Measurements from ENCODE around the gene SNX25.
A peak's percentile ranks its signal among the peaks of the same experiment; 100 is the strongest.
"Not testable (repeated sequence)": the region's sequence is repeated elsewhere in the genome, so short reads cannot be mapped to it uniquely, and the experiment has no call there.

SNX25 gene

DNA sequence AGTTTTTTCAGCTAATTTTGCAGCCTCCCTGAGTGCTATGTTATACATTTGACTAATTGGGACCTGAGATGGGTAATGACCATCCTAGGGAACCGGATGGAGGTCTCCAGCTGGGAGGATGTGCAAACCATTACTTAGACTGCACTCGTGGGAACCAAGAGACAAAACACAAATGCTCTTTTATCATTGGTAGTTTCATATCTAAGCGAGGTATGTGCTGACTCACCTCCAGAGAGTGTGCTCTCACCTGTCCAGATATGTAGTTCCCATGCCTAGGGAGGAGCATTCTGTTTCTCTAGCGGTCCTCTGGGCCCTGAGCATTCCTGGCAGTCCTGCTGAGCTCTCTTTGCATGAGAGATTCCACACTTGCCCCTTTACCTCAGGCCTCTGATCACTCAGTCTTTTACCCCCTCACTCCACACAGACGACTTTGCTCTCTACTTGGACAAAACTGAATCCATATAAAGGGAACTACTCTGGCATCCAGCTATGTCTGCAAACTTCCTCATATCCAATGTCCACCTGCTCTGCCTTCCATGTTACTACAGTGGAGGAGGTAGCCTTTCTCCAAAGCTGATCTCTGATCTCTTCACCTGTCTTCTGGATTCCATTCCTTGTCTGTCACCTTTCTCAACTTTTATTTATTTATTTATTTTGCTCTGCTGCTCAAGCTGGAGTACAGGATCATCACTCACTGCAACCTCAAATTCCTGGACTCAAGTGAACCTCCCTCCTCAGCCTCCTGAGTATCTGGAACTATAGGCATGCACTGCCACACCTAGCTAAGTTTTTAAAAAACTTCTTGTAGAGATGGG, 97.9 kb downstream of the SNX25 start:
- CTCF ChIA-PET: interaction anchor here (0.9 to 1.4 kb wide), 5 partner anchors 26 to 173 kb away, joined by 3 to 4 read pairs (median 3); no protein-coding TSS in a partner anchor
- 100% methylated on average over 3 of the region's 5 CpGs for WGBS (ENCODE audit: insufficient coverage)
- Histone ChIP-seq H3K4me3 (ENCODE audit: control insufficient read depth in 1 of 7, extremely low read depth in 1 of 7, insufficient read depth in 4 of 7, low read depth in 2 of 7, low read length in 6 of 7) (no peak overlapping the region), H3K27ac (ENCODE audit: insufficient read depth in 1 of 2, low read depth in 1 of 2, low read length in 2 of 2, poor library complexity in 1 of 2, severe bottlenecking in 2 of 2) (peak overlapping the region in 1 of 2 experiments; percentile 10), H3K27me3 (replicated peaks in 2 of 5; ENCODE audit: control insufficient read depth in 4 of 5, insufficient read depth in 5 of 5, low read length in 4 of 5) (no peaks in the 10 kb centered on the region), H3K9me3 (ENCODE audit: control extremely low read depth in 1 of 5, control insufficient read depth in 4 of 5, insufficient read depth in 2 of 5, low read depth in 1 of 5, low read length in 4 of 5) (no peaks in the 10 kb centered on the region), H3K4me1 (ENCODE audit: control extremely low read depth in 1 of 4, control insufficient read depth in 4 of 4, insufficient read depth in 4 of 4, low read length in 3 of 4) (peaks cover 0 to 5% (median 3%) of the 10 kb centered on the region in 4 experiments), H3K36me3 (ENCODE audit: control insufficient read depth in 4 of 4, insufficient read depth in 4 of 4, low read length in 3 of 4) (no peaks in the 10 kb centered on the region)
- POLR2A ChIA-PET: no interaction called here
- no peak for DNase-seq

DNA sequence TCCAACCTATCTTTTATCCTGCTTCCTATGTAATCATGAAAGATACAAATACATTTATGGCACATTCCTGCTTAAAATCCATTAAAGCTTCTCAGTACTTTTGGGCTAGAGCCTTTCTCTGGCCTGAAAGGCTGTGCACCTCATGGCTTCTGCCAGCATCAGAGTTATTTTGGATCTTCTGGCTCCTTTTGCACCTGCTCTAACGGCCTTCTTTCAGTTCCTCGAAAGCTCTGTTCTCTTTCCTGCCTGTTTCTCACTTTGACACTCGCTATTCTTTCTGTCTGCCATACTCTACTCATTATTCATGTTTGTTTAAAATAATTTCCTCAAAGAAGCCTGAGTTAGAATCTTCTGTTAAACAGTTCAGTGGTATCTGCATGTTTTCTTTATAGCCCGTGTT, 100.4 kb downstream of the SNX25 start:
- Histone ChIP-seq H3K27me3 (replicated peaks in 2 of 5; ENCODE audit: control insufficient read depth in 4 of 5, insufficient read depth in 5 of 5, low read length in 4 of 5) (no peaks in the 10 kb centered on the region), H3K4me3 (ENCODE audit: control insufficient read depth in 1 of 7, extremely low read depth in 1 of 7, insufficient read depth in 4 of 7, low read depth in 2 of 7, low read length in 6 of 7) (no peak overlapping the region), H3K27ac (ENCODE audit: insufficient read depth in 1 of 2, low read depth in 1 of 2, low read length in 2 of 2, poor library complexity in 1 of 2, severe bottlenecking in 2 of 2) (no peak overlapping the region), H3K9me3 (ENCODE audit: control extremely low read depth in 1 of 5, control insufficient read depth in 4 of 5, insufficient read depth in 2 of 5, low read depth in 1 of 5, low read length in 4 of 5) (no peaks in the 10 kb centered on the region), H3K36me3 (ENCODE audit: control insufficient read depth in 4 of 4, insufficient read depth in 4 of 4, low read length in 3 of 4) (no peaks in the 10 kb centered on the region), H3K4me1 (ENCODE audit: control extremely low read depth in 1 of 4, control insufficient read depth in 4 of 4, insufficient read depth in 4 of 4, low read length in 3 of 4) (peaks cover 0 to 5% (median 3%) of the 10 kb centered on the region in 4 experiments)
- CTCF ChIA-PET: no interaction called here
- 47% methylated on average over 3 of the region's 4 CpGs for WGBS (ENCODE audit: insufficient coverage)
- no peak for DNase-seq
- POLR2A ChIA-PET: no interaction called here

DNA sequence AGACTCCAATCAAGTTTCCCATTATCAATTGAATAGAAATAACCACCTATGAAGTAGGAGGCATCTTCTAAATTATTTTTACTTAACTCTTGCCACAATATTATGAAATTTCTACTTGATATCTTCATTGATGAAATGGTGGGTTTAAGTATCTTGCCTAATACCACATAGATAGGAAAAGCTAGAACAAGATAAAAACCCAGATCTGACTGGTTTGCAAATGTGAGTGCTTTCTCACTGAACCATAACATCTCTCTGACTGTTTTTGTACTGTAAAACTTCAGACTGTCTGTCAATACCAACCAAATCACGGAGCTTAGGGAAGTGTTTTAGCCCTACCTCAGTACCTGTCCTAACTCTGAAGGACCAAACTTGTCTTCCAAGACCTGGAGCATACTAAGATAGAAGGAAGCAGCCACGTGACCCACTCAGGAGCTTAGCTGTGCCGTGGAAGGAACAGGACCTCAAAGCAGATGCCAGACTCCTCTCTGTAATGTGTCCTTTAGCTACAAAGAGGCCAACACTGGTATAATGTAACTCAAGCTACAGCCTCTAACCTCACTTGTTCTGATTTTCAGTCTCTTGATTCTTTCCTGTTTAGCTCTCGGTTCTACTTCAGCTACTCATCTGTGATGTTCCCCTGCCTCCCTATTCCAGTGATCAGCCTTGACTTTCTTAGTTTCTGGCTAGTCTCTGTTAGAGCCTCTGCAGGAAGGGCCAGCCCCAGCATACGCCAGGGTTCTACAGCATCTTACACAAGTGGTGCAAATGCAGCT, 101.9 kb downstream of the SNX25 start:
- 94% methylated on average over 4 of the region's 5 CpGs for WGBS (ENCODE audit: insufficient coverage)
- Histone ChIP-seq H3K27me3 (replicated peaks in 2 of 5; ENCODE audit: control insufficient read depth in 4 of 5, insufficient read depth in 5 of 5, low read length in 4 of 5) (no peaks in the 10 kb centered on the region), H3K36me3 (ENCODE audit: control insufficient read depth in 4 of 4, insufficient read depth in 4 of 4, low read length in 3 of 4) (no peaks in the 10 kb centered on the region), H3K9me3 (ENCODE audit: control extremely low read depth in 1 of 5, control insufficient read depth in 4 of 5, insufficient read depth in 2 of 5, low read depth in 1 of 5, low read length in 4 of 5) (no peaks in the 10 kb centered on the region), H3K27ac (ENCODE audit: insufficient read depth in 1 of 2, low read depth in 1 of 2, low read length in 2 of 2, poor library complexity in 1 of 2, severe bottlenecking in 2 of 2) (no peak overlapping the region), H3K4me3 (ENCODE audit: control insufficient read depth in 1 of 7, extremely low read depth in 1 of 7, insufficient read depth in 4 of 7, low read depth in 2 of 7, low read length in 6 of 7) (no peak overlapping the region), H3K4me1 (ENCODE audit: control extremely low read depth in 1 of 4, control insufficient read depth in 4 of 4, insufficient read depth in 4 of 4, low read length in 3 of 4) (peaks cover 0 to 5% (median 1%) of the 10 kb centered on the region in 4 experiments)
- no peak for DNase-seq
- ChIA-PET CTCF (interaction anchor here (1.4 to 1.8 kb wide), 2 partner anchors 8 to 36 kb away, joined by 4 to 5 read pairs; no protein-coding TSS in a partner anchor), POLR2A (no interaction called here)

DNA sequence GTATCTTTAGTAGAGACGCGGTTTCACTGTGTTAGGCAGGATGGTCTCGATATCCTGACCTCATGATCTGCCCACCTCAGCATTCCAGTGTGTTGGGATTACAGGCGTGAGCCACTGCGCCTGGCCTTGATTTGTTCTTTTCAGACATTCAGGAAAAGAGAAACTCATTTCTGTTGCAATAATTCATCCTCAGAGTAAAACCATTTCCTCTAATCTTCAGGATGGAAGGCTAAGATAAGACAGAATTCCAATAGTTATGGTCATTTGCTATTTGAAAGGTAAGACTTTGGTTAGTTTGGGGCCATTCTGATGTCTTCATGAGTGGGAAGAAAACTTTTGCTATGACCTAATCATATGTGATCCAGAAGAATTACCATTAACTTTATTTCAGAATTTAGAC, 103.3 kb downstream of the SNX25 start:
- DNase-seq: no peak
- H3K27me3 ChIP-seq (replicated peaks in 2 of 5; ENCODE audit: control insufficient read depth in 4 of 5, insufficient read depth in 5 of 5, low read length in 4 of 5): no peaks in the 10 kb centered on the region
- ChIA-PET POLR2A (no interaction called here), CTCF (no interaction called here)
- peaks cover 0 to 5% (median 1%) of the 10 kb centered on the region in 4 experiments for H3K4me1 ChIP-seq (ENCODE audit: control extremely low read depth in 1 of 4, control insufficient read depth in 4 of 4, insufficient read depth in 4 of 4, low read length in 3 of 4)
- peaks cover 0 to 2% (median 0%) of the 10 kb centered on the region in 4 experiments for H3K36me3 ChIP-seq (ENCODE audit: control insufficient read depth in 4 of 4, insufficient read depth in 4 of 4, low read length in 3 of 4)
- no peak overlapping the region for H3K27ac ChIP-seq (ENCODE audit: insufficient read depth in 1 of 2, low read depth in 1 of 2, low read length in 2 of 2, poor library complexity in 1 of 2, severe bottlenecking in 2 of 2)
- no peaks in the 10 kb centered on the region for H3K9me3 ChIP-seq (ENCODE audit: control extremely low read depth in 1 of 5, control insufficient read depth in 4 of 5, insufficient read depth in 2 of 5, low read depth in 1 of 5, low read length in 4 of 5)
- no peak overlapping the region for H3K4me3 ChIP-seq (ENCODE audit: control insufficient read depth in 1 of 7, extremely low read depth in 1 of 7, insufficient read depth in 4 of 7, low read depth in 2 of 7, low read length in 6 of 7)
- WGBS (ENCODE audit: insufficient coverage): 93% methylated on average over 5 of the region's 5 CpGs

DNA sequence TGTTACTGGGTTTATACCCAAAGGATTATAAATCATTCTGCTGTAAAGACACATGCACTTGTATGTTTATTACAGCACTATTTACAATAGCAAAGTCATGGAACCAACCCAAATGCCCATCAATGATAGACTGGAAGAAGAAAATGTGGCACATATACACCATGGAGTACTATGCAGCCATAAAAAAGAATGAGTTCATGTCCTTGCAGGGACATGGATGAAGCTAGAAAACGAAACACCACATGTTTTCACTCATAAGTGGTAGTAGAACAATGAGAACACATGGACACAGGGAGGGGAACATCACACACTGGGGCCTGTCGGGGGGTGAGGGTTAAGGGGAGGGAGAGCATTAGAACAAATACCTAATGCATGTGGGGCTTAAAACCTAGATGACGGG, 108.1 kb downstream of the SNX25 start:
- H3K36me3 ChIP-seq (ENCODE audit: control insufficient read depth in 4 of 4, insufficient read depth in 4 of 4, low read length in 3 of 4); H3K27me3 ChIP-seq (replicated peaks in 2 of 5; ENCODE audit: control insufficient read depth in 4 of 5, insufficient read depth in 5 of 5, low read length in 4 of 5); H3K9me3 ChIP-seq (ENCODE audit: control extremely low read depth in 1 of 5, control insufficient read depth in 4 of 5, insufficient read depth in 2 of 5, low read depth in 1 of 5, low read length in 4 of 5); CTCF ChIA-PET; H3K4me3 ChIP-seq (ENCODE audit: control insufficient read depth in 1 of 7, extremely low read depth in 1 of 7, insufficient read depth in 4 of 7, low read depth in 2 of 7, low read length in 6 of 7); H3K4me1 ChIP-seq (ENCODE audit: control extremely low read depth in 1 of 4, control insufficient read depth in 4 of 4, insufficient read depth in 4 of 4, low read length in 3 of 4); POLR2A ChIA-PET; DNase-seq; H3K27ac ChIP-seq (ENCODE audit: insufficient read depth in 1 of 2, low read depth in 1 of 2, low read length in 2 of 2, poor library complexity in 1 of 2, severe bottlenecking in 2 of 2): not testable (repeated sequence)
- WGBS (ENCODE audit: insufficient coverage): no CpG with 5 or more reads among the region's 3 CpGs

DNA sequence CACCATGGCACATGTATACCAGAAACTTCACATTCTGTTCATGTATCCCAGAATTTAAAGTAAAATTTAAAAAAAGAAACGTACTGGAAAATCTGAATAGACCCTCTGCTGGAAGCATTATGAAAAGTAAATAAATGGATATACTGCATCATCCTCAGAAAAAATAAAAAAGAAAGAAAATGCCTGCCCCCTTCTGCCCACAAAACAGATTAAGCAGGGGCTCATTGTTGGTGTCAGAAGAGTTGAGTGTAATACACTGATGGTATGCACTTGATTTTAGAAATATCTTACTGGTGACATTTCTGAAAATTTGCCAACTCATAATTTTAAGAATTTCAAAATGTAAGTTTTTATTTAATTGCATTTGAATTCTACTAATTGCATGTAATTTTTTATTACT, 108.5 kb downstream of the SNX25 start:
- peaks cover 0 to 2% (median 0%) of the 10 kb centered on the region in 4 experiments for H3K36me3 ChIP-seq (ENCODE audit: control insufficient read depth in 4 of 4, insufficient read depth in 4 of 4, low read length in 3 of 4)

DNA sequence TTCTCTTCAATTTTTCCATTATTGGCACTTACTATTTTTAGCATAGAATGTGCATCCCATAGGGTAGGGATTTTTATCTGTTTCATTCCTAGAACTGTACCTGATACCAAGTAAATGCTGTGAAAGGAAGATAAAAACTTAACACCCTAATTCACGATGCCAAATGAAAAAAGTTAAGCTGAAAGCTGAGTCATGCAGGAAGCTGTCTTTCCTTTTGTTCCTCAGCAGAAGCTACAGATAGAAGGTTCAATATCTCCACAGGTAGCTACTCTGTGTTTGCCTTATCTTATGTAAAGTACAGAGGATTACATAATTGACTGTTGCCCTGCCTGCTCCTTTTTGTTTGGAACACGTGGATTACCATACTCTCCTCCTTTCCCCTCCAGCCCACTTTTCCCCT, 109.3 kb downstream of the SNX25 start:
- Histone ChIP-seq H3K36me3 (ENCODE audit: control insufficient read depth in 4 of 4, insufficient read depth in 4 of 4, low read length in 3 of 4) (peaks cover 0 to 2% (median 0%) of the 10 kb centered on the region in 4 experiments), H3K4me3 (ENCODE audit: control insufficient read depth in 1 of 7, extremely low read depth in 1 of 7, insufficient read depth in 4 of 7, low read depth in 2 of 7, low read length in 6 of 7) (no peak overlapping the region), H3K27ac (ENCODE audit: insufficient read depth in 1 of 2, low read depth in 1 of 2, low read length in 2 of 2, poor library complexity in 1 of 2, severe bottlenecking in 2 of 2) (no peak overlapping the region), H3K9me3 (ENCODE audit: control extremely low read depth in 1 of 5, control insufficient read depth in 4 of 5, insufficient read depth in 2 of 5, low read depth in 1 of 5, low read length in 4 of 5) (no peaks in the 10 kb centered on the region), H3K4me1 (ENCODE audit: control extremely low read depth in 1 of 4, control insufficient read depth in 4 of 4, insufficient read depth in 4 of 4, low read length in 3 of 4) (peaks cover 3 to 8% (median 6%) of the 10 kb centered on the region in 4 experiments), H3K27me3 (replicated peaks in 2 of 5; ENCODE audit: control insufficient read depth in 4 of 5, insufficient read depth in 5 of 5, low read length in 4 of 5) (no peaks in the 10 kb centered on the region)
- WGBS (ENCODE audit: insufficient coverage): no CpG with 5 or more reads among the region's 2 CpGs
- ChIA-PET CTCF (no interaction called here), POLR2A (no interaction called here)
- peak; percentile 30 to 71 (median 55) for DNase-seq

More for the DNA sequence above, 108.5 kb downstream of the SNX25 start:
- ChIA-PET POLR2A (no interaction called here), CTCF (no interaction called here)
- Histone ChIP-seq H3K9me3 (ENCODE audit: control extremely low read depth in 1 of 5, control insufficient read depth in 4 of 5, insufficient read depth in 2 of 5, low read depth in 1 of 5, low read length in 4 of 5) (no peaks in the 10 kb centered on the region), H3K27me3 (replicated peaks in 2 of 5; ENCODE audit: control insufficient read depth in 4 of 5, insufficient read depth in 5 of 5, low read length in 4 of 5) (no peaks in the 10 kb centered on the region), H3K27ac (ENCODE audit: insufficient read depth in 1 of 2, low read depth in 1 of 2, low read length in 2 of 2, poor library complexity in 1 of 2, severe bottlenecking in 2 of 2) (no peak overlapping the region), H3K4me1 (ENCODE audit: control extremely low read depth in 1 of 4, control insufficient read depth in 4 of 4, insufficient read depth in 4 of 4, low read length in 3 of 4) (peaks cover 3 to 8% (median 6%) of the 10 kb centered on the region in 4 experiments), H3K4me3 (ENCODE audit: control insufficient read depth in 1 of 7, extremely low read depth in 1 of 7, insufficient read depth in 4 of 7, low read depth in 2 of 7, low read length in 6 of 7) (no peak overlapping the region)
- DNase-seq: no peak
- no CpG with 5 or more reads among the region's 1 CpG for whole genome bisulfite sequencing (ENCODE audit: insufficient coverage)
